ENCODE data around the gene IL27RA.

- TF ChIP-seq CTCF (IDR thresholded peaks at IDR 0.05 in 8 of 11, conservative IDR thresholded peaks at IDR 0.05 in 3 of 11) (no peak), POLR2A (IDR thresholded peaks at IDR 0.05) (no peak), POLR2AphosphoS5 (IDR thresholded peaks at IDR 0.05) (peak; percentile 18 to 59 (median 53))
Observed at GRCh38 chr19:13983213-13983889, 48.2 kb upstream of the IL27RA start.
